HG02798 (cell line): Measurements from ENCODE around the gene CCDC184.

Experiments used
- ATAC-seq: cut with Tn5 transposase; IDR thresholded peaks from one replicate; pipeline ENCODE4 v1.9.1; 2021; ENCODE audit warnings: mild to moderate bottlenecking; ENCODE audit not compliant: unreplicated experiment, poor library complexity

Gene CCDC184

GRCh38 chr12:48177982-48178381, 5.5 kb upstream of the CCDC184 start:
- no peak for ATAC-seq

- ATAC-seq = no peak
These were observed 4.0 kb upstream of the CCDC184 start for GRCh38 chr12:48179466-48179865.

- no peak for ATAC-seq
These were observed 3.0 kb upstream of the CCDC184 start for GRCh38 chr12:48180424-48180823.

GRCh38 chr12:48180857-48181495, 2.5 kb upstream of the CCDC184 start:
- no peak for ATAC-seq

- no peak for ATAC-seq
These were observed 813 bp upstream of the CCDC184 start for GRCh38 chr12:48182631-48183030.

- ATAC-seq = no peak
These were observed 568 bp downstream of the CCDC184 start for GRCh38 chr12:48183876-48184548.

- no peak for ATAC-seq
These were observed 1.1 kb downstream of the CCDC184 start for GRCh38 chr12:48184549-48184922.

GRCh38 chr12:48185181-48185919, 1.9 kb downstream of the CCDC184 start:
- ATAC-seq = no peak

- no peak for ATAC-seq
These were observed 4.7 kb downstream of the CCDC184 start for GRCh38 chr12:48187916-48188695.

GRCh38 chr12:48189331-48190125, 6.1 kb downstream of the CCDC184 start:
- ATAC-seq = peak; percentile 61

- no peak for ATAC-seq
These were observed 7.7 kb downstream of the CCDC184 start for GRCh38 chr12:48191096-48191495.

- ATAC-seq = no peak
These were observed 9.4 kb downstream of the CCDC184 start for GRCh38 chr12:48192861-48193260.

GRCh38 chr12:48193623-48194022, 10.2 kb downstream of the CCDC184 start:
- no peak for ATAC-seq

GRCh38 chr12:48194799-48195201, 11.4 kb downstream of the CCDC184 start:
- no peak for ATAC-seq

GRCh38 chr12:48197549-48197970, 14.1 kb downstream of the CCDC184 start:
- ATAC-seq = peak; percentile 8

GRCh38 chr12:48197971-48198671, 14.7 kb downstream of the CCDC184 start:
- peak; percentile 100 for ATAC-seq

GRCh38 chr12:48198672-48198971, 15.2 kb downstream of the CCDC184 start:
- peak; percentile 9 for ATAC-seq

- ATAC-seq = no peak
These were observed 15.5 kb downstream of the CCDC184 start for GRCh38 chr12:48198985-48199384.

- ATAC-seq = no peak
These were observed 16.4 kb downstream of the CCDC184 start for GRCh38 chr12:48199774-48200221.
